ENCODE results near the gene SLC17A8. TPM values are rescaled to one million over a fixed set of nuclear protein-coding genes. Genes with fewer than 3 reads are reported as not detected.

Gene SLC17A8
- total and polyA plus RNA-seq, 9 donors, result 0.35 to 0.57 (median 0.45) TPM

DNA sequence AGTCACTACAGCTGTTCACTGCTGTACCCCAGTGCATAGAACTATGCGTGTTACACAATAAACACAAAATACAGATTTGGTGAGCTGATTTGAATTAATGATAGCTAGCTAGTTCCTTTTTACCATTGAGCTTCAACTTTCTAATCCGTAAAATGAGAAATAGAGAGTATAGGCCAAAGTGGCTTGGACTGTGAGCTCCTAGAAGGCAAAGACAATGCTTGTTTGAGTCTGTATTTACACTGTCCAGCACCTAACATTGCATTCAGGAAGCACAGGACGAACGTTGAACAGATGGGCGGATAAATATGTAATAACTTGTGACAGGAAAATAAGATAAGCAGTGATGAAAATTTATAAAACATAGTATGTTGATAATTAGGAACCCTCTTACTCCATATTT is 31.5 kb downstream of the SLC17A8 start:
- Histone ChIP-seq H3K9me3 (replicated peaks; ENCODE audit: control insufficient read depth, low read depth, low read length) (no peaks in the 10 kb centered on the region), H3K27me3 (ENCODE audit: control insufficient read depth, insufficient read depth, low read length) (no peaks in the 10 kb centered on the region), H3K4me1 (ENCODE audit: control insufficient read depth, insufficient read depth, low read length) (no peaks in the 10 kb centered on the region), H3K27ac (ENCODE audit: low read length) (no peak overlapping the region), H3K4me3 (ENCODE audit: low read length) (no peak overlapping the region), H3K36me3 (ENCODE audit: control insufficient read depth, insufficient read depth, low read length) (no peaks in the 10 kb centered on the region)
- no peak for DNase-seq
- 100% methylated on average over 1 of the region's 5 CpGs for WGBS (ENCODE audit: insufficient coverage)

DNA sequence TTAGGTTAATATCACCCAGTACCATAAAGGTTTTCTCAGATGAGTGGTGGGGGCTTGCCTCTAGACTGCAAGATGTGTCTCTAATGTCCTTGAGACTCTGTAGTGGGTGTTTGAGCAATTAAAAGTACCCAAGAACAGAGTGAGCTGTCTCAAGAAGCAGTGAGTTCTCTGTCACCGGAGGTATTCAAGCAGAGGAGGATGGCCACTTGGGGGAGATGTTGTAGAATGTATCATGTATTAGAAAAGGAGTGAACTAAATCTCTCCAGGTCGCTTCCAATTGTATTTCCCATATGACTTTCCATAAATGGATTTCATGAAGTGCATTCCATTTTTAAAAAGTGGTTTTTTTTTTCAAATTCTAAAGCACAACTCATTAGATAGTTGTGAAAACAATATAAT is 35.0 kb downstream of the SLC17A8 start:
- Histone ChIP-seq H3K27me3 (ENCODE audit: control insufficient read depth, insufficient read depth, low read length) (no peaks in the 10 kb centered on the region), H3K36me3 (ENCODE audit: control insufficient read depth, insufficient read depth, low read length) (no peaks in the 10 kb centered on the region), H3K9me3 (replicated peaks; ENCODE audit: control insufficient read depth, low read depth, low read length) (no peaks in the 10 kb centered on the region), H3K4me1 (ENCODE audit: control insufficient read depth, insufficient read depth, low read length) (no peaks in the 10 kb centered on the region), H3K4me3 (ENCODE audit: low read length) (no peak overlapping the region), H3K27ac (ENCODE audit: low read length) (no peak overlapping the region)
- no peak for DNase-seq
- 100% methylated on average over 1 of the region's 2 CpGs for WGBS (ENCODE audit: insufficient coverage)

DNA sequence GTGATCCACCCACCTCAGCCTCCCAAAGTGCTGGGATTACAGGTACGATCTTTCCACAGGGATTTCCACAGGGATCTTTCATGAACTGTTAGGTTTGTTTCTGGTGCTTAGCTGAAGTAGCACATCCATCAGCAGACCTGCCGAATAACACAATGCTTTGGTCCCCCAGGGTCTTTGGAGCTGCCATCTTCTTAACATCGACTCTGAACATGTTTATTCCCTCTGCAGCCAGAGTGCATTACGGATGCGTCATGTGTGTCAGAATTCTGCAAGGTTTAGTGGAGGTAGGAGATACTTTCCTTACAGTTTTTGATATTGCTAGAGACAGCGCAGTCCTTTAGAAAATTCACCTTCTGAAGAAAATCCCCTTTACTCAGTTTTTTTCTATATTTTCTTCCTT is 36.3 kb downstream of the SLC17A8 start:
- Histone ChIP-seq H3K4me1 (ENCODE audit: control insufficient read depth, insufficient read depth, low read length) (no peaks in the 10 kb centered on the region), H3K27ac (ENCODE audit: low read length) (no peak overlapping the region), H3K27me3 (ENCODE audit: control insufficient read depth, insufficient read depth, low read length) (no peaks in the 10 kb centered on the region), H3K9me3 (replicated peaks; ENCODE audit: control insufficient read depth, low read depth, low read length) (no peaks in the 10 kb centered on the region), H3K36me3 (ENCODE audit: control insufficient read depth, insufficient read depth, low read length) (no peaks in the 10 kb centered on the region), H3K4me3 (ENCODE audit: low read length) (no peak overlapping the region)
- DNase-seq, result no peak
- 100% methylated on average over 1 of the region's 6 CpGs for WGBS (ENCODE audit: insufficient coverage)

DNA sequence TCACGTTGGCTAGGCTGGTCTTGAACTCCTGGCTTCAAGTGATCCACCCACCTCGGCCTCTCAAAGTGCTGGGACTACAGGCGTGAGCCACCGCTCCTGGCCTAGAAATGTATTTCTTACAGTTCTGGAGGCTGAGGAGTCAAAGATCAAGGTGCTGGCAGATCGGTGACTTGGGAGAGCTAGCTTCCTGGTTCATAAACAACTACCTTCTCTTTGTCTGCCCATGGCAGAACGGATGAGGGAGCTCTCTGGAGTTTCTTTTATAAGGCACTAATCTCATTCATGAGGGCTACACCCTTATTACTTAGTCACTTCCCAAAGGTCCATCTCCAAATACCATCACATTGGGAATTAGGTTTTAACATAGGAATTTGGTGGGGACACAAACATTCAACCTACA is 38.9 kb downstream of the SLC17A8 start:
- Histone ChIP-seq H3K27ac (ENCODE audit: low read length) (no peak overlapping the region), H3K36me3 (ENCODE audit: control insufficient read depth, insufficient read depth, low read length) (no peaks in the 10 kb centered on the region), H3K4me1 (ENCODE audit: control insufficient read depth, insufficient read depth, low read length) (no peaks in the 10 kb centered on the region), H3K4me3 (ENCODE audit: low read length) (no peak overlapping the region), H3K9me3 (replicated peaks; ENCODE audit: control insufficient read depth, low read depth, low read length) (no peaks in the 10 kb centered on the region), H3K27me3 (ENCODE audit: control insufficient read depth, insufficient read depth, low read length) (no peaks in the 10 kb centered on the region)
- no peak for DNase-seq
- WGBS (ENCODE audit: insufficient coverage), result 90% methylated on average over 4 of the region's 6 CpGs

DNA sequence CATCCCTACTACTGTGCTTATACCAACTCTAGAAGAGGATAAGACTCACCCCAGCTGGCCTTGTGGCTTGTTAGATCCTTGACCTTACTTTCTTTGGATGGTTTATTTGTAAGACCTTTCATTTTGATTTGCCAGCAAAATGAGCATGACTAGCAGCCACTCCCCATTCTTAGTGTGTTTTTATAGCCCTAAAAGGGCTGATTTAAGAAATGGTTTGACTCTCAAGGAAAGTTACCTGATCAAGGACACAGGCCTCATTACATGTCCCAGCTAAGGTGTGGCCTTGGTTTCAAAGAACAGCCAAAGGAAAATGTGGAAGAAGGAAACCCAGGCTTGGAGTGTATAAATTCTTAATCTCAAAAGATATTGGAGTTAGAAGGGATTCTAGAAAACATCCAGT is 41.4 kb downstream of the SLC17A8 start:
- DNase-seq, result no peak
- Histone ChIP-seq H3K4me3 (ENCODE audit: low read length) (no peak overlapping the region), H3K27me3 (ENCODE audit: control insufficient read depth, insufficient read depth, low read length) (no peaks in the 10 kb centered on the region), H3K4me1 (ENCODE audit: control insufficient read depth, insufficient read depth, low read length) (no peaks in the 10 kb centered on the region), H3K36me3 (ENCODE audit: control insufficient read depth, insufficient read depth, low read length) (no peaks in the 10 kb centered on the region), H3K27ac (ENCODE audit: low read length) (no peak overlapping the region), H3K9me3 (replicated peaks; ENCODE audit: control insufficient read depth, low read depth, low read length) (no peaks in the 10 kb centered on the region)

DNA sequence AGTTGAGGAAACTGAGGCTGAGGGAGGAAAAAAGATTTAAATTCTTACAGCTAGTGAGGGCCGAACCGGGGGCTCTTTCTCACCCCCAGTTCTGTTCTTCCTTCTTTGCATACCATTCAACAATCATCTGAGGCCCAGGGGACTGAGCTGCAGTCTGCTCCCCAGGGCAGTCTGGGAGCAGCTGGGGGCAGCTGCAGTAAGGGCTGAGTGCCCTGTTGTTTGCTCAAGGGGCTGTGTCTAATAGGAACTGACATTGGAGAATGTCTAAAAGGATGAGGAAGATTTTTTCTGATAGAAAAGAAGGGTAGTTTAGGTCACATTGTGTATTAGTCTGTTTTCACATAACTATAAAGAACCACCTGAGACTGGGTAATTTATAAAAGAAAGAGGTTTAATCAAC is 42.2 kb downstream of the SLC17A8 start:
- DNase-seq, result no peak
- no CpG with 5 or more reads among the region's 2 CpGs for WGBS (ENCODE audit: insufficient coverage)

DNA sequence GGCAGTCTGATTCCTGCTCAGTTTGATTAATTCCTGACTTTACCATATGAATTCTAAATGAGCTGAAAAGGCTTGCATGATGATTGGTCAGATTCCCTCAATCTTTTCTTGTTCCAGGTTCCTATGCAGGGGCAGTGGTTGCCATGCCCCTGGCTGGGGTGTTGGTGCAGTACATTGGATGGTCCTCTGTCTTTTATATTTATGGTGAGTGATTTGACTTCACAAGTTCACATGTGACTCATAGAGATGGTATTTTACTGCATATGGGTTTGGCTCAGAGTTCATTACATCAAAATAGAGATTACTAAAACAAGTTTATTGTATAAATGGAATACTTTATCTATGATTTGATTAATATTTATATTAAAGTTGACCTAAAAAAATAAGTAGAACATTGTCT is 44.8 kb downstream of the SLC17A8 start:
- Histone ChIP-seq H3K36me3 (ENCODE audit: control insufficient read depth, insufficient read depth, low read length) (no peaks in the 10 kb centered on the region), H3K27ac (ENCODE audit: low read length) (no peak overlapping the region), H3K27me3 (ENCODE audit: control insufficient read depth, insufficient read depth, low read length) (no peaks in the 10 kb centered on the region), H3K4me1 (ENCODE audit: control insufficient read depth, insufficient read depth, low read length) (no peaks in the 10 kb centered on the region), H3K9me3 (replicated peaks; ENCODE audit: control insufficient read depth, low read depth, low read length) (peaks cover 3% of the 10 kb centered on the region), H3K4me3 (ENCODE audit: low read length) (no peak overlapping the region)
- DNase-seq, result no peak

More for the DNA sequence above, 42.2 kb downstream of the SLC17A8 start:
- Histone ChIP-seq H3K9me3 (replicated peaks; ENCODE audit: control insufficient read depth, low read depth, low read length) (no peaks in the 10 kb centered on the region), H3K36me3 (ENCODE audit: control insufficient read depth, insufficient read depth, low read length) (no peaks in the 10 kb centered on the region), H3K27me3 (ENCODE audit: control insufficient read depth, insufficient read depth, low read length) (no peaks in the 10 kb centered on the region), H3K27ac (ENCODE audit: low read length) (no peak overlapping the region), H3K4me1 (ENCODE audit: control insufficient read depth, insufficient read depth, low read length) (no peaks in the 10 kb centered on the region), H3K4me3 (ENCODE audit: low read length) (no peak overlapping the region)

DNA sequence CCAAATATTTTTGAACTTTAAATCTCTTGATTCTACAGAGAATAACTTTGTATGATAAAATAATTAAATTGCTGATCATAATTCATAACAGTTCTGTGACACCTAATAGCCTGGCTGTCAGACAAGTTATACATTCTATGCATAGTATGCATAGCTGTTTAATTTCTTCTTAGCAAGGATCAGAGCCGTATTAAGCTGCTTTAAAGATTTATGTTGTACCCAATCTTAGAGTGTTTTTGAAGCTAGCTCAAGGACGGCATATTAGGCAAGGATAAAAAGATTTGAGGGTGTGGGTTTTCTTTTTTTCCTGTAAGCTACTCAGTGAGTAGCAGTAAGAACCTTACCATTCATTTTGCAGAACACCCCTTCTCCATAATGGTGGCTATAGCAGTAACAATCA is 45.9 kb downstream of the SLC17A8 start:
- Histone ChIP-seq H3K36me3 (ENCODE audit: control insufficient read depth, insufficient read depth, low read length) (no peaks in the 10 kb centered on the region), H3K27ac (ENCODE audit: low read length) (no peak overlapping the region), H3K9me3 (replicated peaks; ENCODE audit: control insufficient read depth, low read depth, low read length) (peaks cover 3% of the 10 kb centered on the region), H3K4me3 (ENCODE audit: low read length) (no peak overlapping the region), H3K27me3 (ENCODE audit: control insufficient read depth, insufficient read depth, low read length) (no peaks in the 10 kb centered on the region), H3K4me1 (ENCODE audit: control insufficient read depth, insufficient read depth, low read length) (no peaks in the 10 kb centered on the region)
- WGBS (ENCODE audit: insufficient coverage), result no CpG with 5 or more reads among the region's 2 CpGs
- DNase-seq, result no peak

DNA sequence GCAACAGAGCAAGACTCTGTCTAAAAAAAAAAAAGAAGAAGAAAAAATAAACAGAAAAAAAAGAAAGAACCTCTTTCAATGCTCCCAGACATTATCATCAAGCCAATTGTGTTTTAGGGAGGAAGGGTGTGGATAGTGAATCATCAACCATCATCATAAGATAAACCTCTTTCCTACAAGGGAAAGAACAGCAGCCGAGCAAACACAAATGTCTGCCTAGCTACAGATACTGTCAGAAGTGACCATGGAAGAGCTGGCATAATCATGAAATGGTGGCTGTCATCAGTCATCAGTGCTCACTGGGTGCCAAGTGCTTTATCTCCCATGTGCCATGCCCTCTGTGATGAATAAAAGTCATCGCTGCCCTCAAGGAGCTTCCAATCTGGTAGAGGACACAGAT is 46.6 kb downstream of the SLC17A8 start:
- WGBS (ENCODE audit: insufficient coverage), result 80% methylated on average over 1 of the region's 2 CpGs
- no peak overlapping the region for H3K4me3 ChIP-seq (ENCODE audit: low read length)

DNA sequence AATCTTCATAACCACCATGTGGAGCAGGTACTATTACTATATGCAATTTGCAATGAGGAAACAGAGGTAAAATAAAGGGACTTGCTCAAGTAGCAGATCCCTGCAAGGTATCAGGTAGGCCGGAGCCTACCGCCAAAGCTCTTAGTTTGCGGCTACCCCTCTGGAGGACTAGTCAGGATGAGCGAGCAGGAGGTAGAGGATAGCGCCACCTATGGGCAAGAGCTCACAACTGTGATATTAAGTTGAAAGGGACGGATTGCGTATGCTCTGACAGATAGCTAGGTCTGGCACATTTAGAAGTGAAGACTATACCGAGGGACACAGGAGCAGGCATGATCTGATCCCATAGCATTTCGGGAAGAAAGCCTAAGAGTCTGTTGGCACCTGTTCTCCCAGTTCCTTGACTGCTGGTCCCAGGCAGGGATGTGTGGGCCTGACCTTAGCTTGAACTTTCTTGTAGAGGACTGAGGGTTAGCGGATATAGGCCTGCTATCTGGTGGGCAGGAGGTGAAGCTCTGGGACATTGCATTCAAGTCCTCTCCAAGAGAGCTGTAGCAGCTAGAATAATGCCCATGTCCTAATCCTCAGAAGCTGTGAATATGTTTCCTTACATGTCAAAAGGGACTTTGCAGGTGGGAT is 48.0 kb downstream of the SLC17A8 start:
- no peak overlapping the region for H3K4me3 ChIP-seq (ENCODE audit: low read length)
- peaks cover 3% of the 10 kb centered on the region for H3K9me3 ChIP-seq (replicated peaks; ENCODE audit: control insufficient read depth, low read depth, low read length)
- no peak overlapping the region for H3K27ac ChIP-seq (ENCODE audit: low read length)
- H3K27me3 ChIP-seq (ENCODE audit: control insufficient read depth, insufficient read depth, low read length), result no peaks in the 10 kb centered on the region
- WGBS (ENCODE audit: insufficient coverage), result 24% methylated on average over 9 of the region's 10 CpGs
- DNase-seq, result peak; percentile 25
- H3K4me1 ChIP-seq (ENCODE audit: control insufficient read depth, insufficient read depth, low read length), result no peaks in the 10 kb centered on the region
- no peaks in the 10 kb centered on the region for H3K36me3 ChIP-seq (ENCODE audit: control insufficient read depth, insufficient read depth, low read length)

More for the DNA sequence above, 46.6 kb downstream of the SLC17A8 start:
- Histone ChIP-seq H3K27me3 (ENCODE audit: control insufficient read depth, insufficient read depth, low read length) (no peaks in the 10 kb centered on the region), H3K27ac (ENCODE audit: low read length) (no peak overlapping the region), H3K4me1 (ENCODE audit: control insufficient read depth, insufficient read depth, low read length) (no peaks in the 10 kb centered on the region), H3K9me3 (replicated peaks; ENCODE audit: control insufficient read depth, low read depth, low read length) (peaks cover 3% of the 10 kb centered on the region), H3K36me3 (ENCODE audit: control insufficient read depth, insufficient read depth, low read length) (no peaks in the 10 kb centered on the region)
- DNase-seq, result no peak

DNA sequence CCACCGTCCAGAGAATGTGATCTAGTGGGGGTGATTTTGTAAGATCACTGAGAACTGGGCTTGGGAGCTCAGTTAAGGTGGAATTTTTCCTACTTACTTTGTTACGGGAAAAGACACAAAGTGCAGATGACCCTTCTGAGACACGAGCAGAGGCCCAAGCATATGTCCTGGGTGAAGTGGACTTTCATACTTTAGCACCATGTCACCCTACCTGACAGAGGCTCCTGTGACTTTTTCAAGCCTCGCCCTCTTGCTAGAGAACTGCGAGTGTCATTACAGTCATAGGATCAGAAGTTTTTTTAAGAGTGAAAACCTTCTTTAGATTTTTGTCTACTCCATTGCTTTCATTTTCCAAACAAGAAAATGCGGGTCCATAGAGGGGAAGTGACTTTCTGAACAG is 56.1 kb downstream of the SLC17A8 start:
- Histone ChIP-seq H3K4me3 (ENCODE audit: low read length) (no peak overlapping the region), H3K9me3 (replicated peaks; ENCODE audit: control insufficient read depth, low read depth, low read length) (no peaks in the 10 kb centered on the region), H3K27me3 (ENCODE audit: control insufficient read depth, insufficient read depth, low read length) (no peaks in the 10 kb centered on the region), H3K27ac (ENCODE audit: low read length) (no peak overlapping the region), H3K4me1 (ENCODE audit: control insufficient read depth, insufficient read depth, low read length) (no peaks in the 10 kb centered on the region), H3K36me3 (ENCODE audit: control insufficient read depth, insufficient read depth, low read length) (no peaks in the 10 kb centered on the region)
- WGBS (ENCODE audit: insufficient coverage), result 80% methylated on average over 2 of the region's 6 CpGs
- DNase-seq, result no peak

Measured in muscle of leg (tissue), 11 donors.